SJCRH30 (cell line): ENCODE results near the gene TMEM164. TPM values are rescaled to one million over a fixed set of nuclear protein-coding genes. Genes with fewer than 3 reads are reported as not detected.
A peak's percentile ranks its signal among the peaks of the same experiment; 100 is the strongest.

Source experiments
- DNase-seq, 2 experiments: peaks; one replicate each; pipeline ENCODE4 v3.0.0-alpha.2; 2015 to 2020
- H3K27ac ChIP-seq: fragments of 250-450 bp; sonication (Bioruptor Pico); 2 replicates; pipeline ENCODE4 v1.5.1; 2020; ENCODE audit warnings: mild to moderate bottlenecking, moderate library complexity
- H3K27me3 ChIP-seq: fragments of 250-450 bp; sonication (Bioruptor Pico); 2 replicates; pipeline ENCODE4 v1.5.1; 2020; ENCODE audit warnings: mild to moderate bottlenecking, moderate library complexity
- H3K36me3 ChIP-seq: fragments of 250-450 bp; sonication (Bioruptor Pico); 2 replicates; pipeline ENCODE4 v1.5.1; 2020; ENCODE audit warnings: mild to moderate bottlenecking, moderate library complexity
- H3K4me1 ChIP-seq: fragments of 250-450 bp; sonication (Bioruptor Pico); 2 replicates; pipeline ENCODE4 v1.5.1; 2020; ENCODE audit warnings: mild to moderate bottlenecking, moderate library complexity
- H3K4me3 ChIP-seq: fragments of 250-450 bp; sonication (Bioruptor Pico); 2 replicates; pipeline ENCODE4 v1.5.1; 2020; ENCODE audit warnings: mild to moderate bottlenecking, moderate library complexity
- H3K9me3 ChIP-seq: fragments of 250-450 bp; sonication (Bioruptor Pico); replicated peaks from 2 replicates; pipeline ENCODE4 v1.5.1; 2020; ENCODE audit warnings: mild to moderate bottlenecking, moderate library complexity
- total RNA-seq: library from RNA; depleted of rRNA; stranded (reverse); fragments of >200 nt; shearing (Covaris generic); gene quantifications from 2 replicates; pipeline ENCODE4 v1.2.3, GENCODE V29; 2014

Gene TMEM164
- total RNA-seq, 1 experiment from 2014 or later: 22.8 TPM

GRCh38 chrX:110114260-110114776 lies 111.4 kb downstream of the TMEM164 start:
- H3K36me3 ChIP-seq: no peaks in the 10 kb centered on the region
- no peak overlapping the region for H3K27ac ChIP-seq
- H3K9me3 ChIP-seq: no peaks in the 10 kb centered on the region

GRCh38 chrX:110116066-110116980 lies 113.4 kb downstream of the TMEM164 start:
- Histone ChIP-seq H3K4me3 (no peak overlapping the region), H3K9me3 (no peaks in the 10 kb centered on the region), H3K36me3 (no peaks in the 10 kb centered on the region), H3K27ac (no peak overlapping the region), H3K4me1 (no peaks in the 10 kb centered on the region), H3K27me3 (no peaks in the 10 kb centered on the region)
- no peak for DNase-seq

More at GRCh38 chrX:110114260-110114776, 111.4 kb downstream of the TMEM164 start:
- DNase-seq: no peak
- Histone ChIP-seq H3K27me3 (no peaks in the 10 kb centered on the region), H3K4me3 (no peak overlapping the region), H3K4me1 (no peaks in the 10 kb centered on the region)

GRCh38 chrX:110118530-110118929 lies 115.6 kb downstream of the TMEM164 start:
- H3K4me1 ChIP-seq: no peaks in the 10 kb centered on the region
- H3K36me3 ChIP-seq: no peaks in the 10 kb centered on the region
- H3K27ac ChIP-seq: no peak overlapping the region
- no peaks in the 10 kb centered on the region for H3K27me3 ChIP-seq
- H3K9me3 ChIP-seq: no peaks in the 10 kb centered on the region
- no peak overlapping the region for H3K4me3 ChIP-seq
- DNase-seq: no peak

- Histone ChIP-seq H3K4me3 (no peak overlapping the region), H3K9me3 (no peaks in the 10 kb centered on the region), H3K36me3 (no peaks in the 10 kb centered on the region), H3K27ac (no peak overlapping the region), H3K4me1 (no peaks in the 10 kb centered on the region), H3K27me3 (no peaks in the 10 kb centered on the region)
- no peak for DNase-seq
Observed at GRCh38 chrX:110119480-110119879, 116.6 kb downstream of the TMEM164 start.

- Histone ChIP-seq H3K9me3 (no peaks in the 10 kb centered on the region), H3K27me3 (no peaks in the 10 kb centered on the region), H3K27ac (no peak overlapping the region), H3K4me1 (no peaks in the 10 kb centered on the region), H3K4me3 (no peak overlapping the region), H3K36me3 (no peaks in the 10 kb centered on the region)
- no peak for DNase-seq
Observed at GRCh38 chrX:110120025-110120424, 117.1 kb downstream of the TMEM164 start.

GRCh38 chrX:110123331-110123782 lies 120.4 kb downstream of the TMEM164 start:
- Histone ChIP-seq H3K4me1 (no peaks in the 10 kb centered on the region), H3K36me3 (no peaks in the 10 kb centered on the region), H3K27ac (no peak overlapping the region), H3K4me3 (no peak overlapping the region), H3K27me3 (no peaks in the 10 kb centered on the region), H3K9me3 (no peaks in the 10 kb centered on the region)
- peak in 1 of 2 experiments; percentile 1 for DNase-seq

- Histone ChIP-seq H3K4me1 (no peaks in the 10 kb centered on the region), H3K9me3 (no peaks in the 10 kb centered on the region), H3K4me3 (no peak overlapping the region), H3K27me3 (no peaks in the 10 kb centered on the region), H3K27ac (no peak overlapping the region), H3K36me3 (no peaks in the 10 kb centered on the region)
- peak in 1 of 2 experiments; percentile 6 for DNase-seq
Observed at GRCh38 chrX:110125446-110126162, 122.7 kb downstream of the TMEM164 start.

GRCh38 chrX:110131031-110131430 lies 128.1 kb downstream of the TMEM164 start:
- Histone ChIP-seq H3K4me3 (no peak overlapping the region), H3K36me3 (no peaks in the 10 kb centered on the region), H3K4me1 (no peaks in the 10 kb centered on the region), H3K27ac (no peak overlapping the region), H3K9me3 (no peaks in the 10 kb centered on the region), H3K27me3 (no peaks in the 10 kb centered on the region)
- no peak for DNase-seq

- DNase-seq: no peak
Observed at GRCh38 chrX:110132450-110133114, 129.7 kb downstream of the TMEM164 start.

GRCh38 chrX:110133735-110134370 lies 130.9 kb downstream of the TMEM164 start:
- H3K4me1 ChIP-seq: no peaks in the 10 kb centered on the region
- DNase-seq: no peak
- no peaks in the 10 kb centered on the region for H3K9me3 ChIP-seq
- H3K27me3 ChIP-seq: no peaks in the 10 kb centered on the region
- H3K36me3 ChIP-seq: no peaks in the 10 kb centered on the region
- H3K4me3 ChIP-seq: no peak overlapping the region
- H3K27ac ChIP-seq: no peak overlapping the region

More at GRCh38 chrX:110132450-110133114, 129.7 kb downstream of the TMEM164 start:
- Histone ChIP-seq H3K4me1 (no peaks in the 10 kb centered on the region), H3K9me3 (no peaks in the 10 kb centered on the region), H3K27me3 (no peaks in the 10 kb centered on the region), H3K36me3 (no peaks in the 10 kb centered on the region), H3K27ac (no peak overlapping the region), H3K4me3 (no peak overlapping the region)

- Histone ChIP-seq H3K4me3 (no peak overlapping the region), H3K36me3 (no peaks in the 10 kb centered on the region), H3K27me3 (no peaks in the 10 kb centered on the region), H3K9me3 (no peaks in the 10 kb centered on the region), H3K4me1 (no peaks in the 10 kb centered on the region), H3K27ac (no peak overlapping the region)
- DNase-seq: no peak
Observed at GRCh38 chrX:110135618-110136017, 132.7 kb downstream of the TMEM164 start.

- Histone ChIP-seq H3K27ac (no peak overlapping the region), H3K4me3 (no peak overlapping the region), H3K4me1 (no peaks in the 10 kb centered on the region), H3K9me3 (no peaks in the 10 kb centered on the region), H3K27me3 (no peaks in the 10 kb centered on the region), H3K36me3 (no peaks in the 10 kb centered on the region)
- no peak for DNase-seq
Observed at GRCh38 chrX:110136136-110136535, 133.2 kb downstream of the TMEM164 start.

GRCh38 chrX:110138557-110138956 lies 135.6 kb downstream of the TMEM164 start:
- Histone ChIP-seq H3K27me3 (no peaks in the 10 kb centered on the region), H3K27ac (no peak overlapping the region), H3K9me3 (no peaks in the 10 kb centered on the region), H3K4me3 (no peak overlapping the region), H3K36me3 (no peaks in the 10 kb centered on the region), H3K4me1 (no peaks in the 10 kb centered on the region)
- DNase-seq: no peak

- no peaks in the 10 kb centered on the region for H3K9me3 ChIP-seq
- no peak overlapping the region for H3K4me3 ChIP-seq
- no peak for DNase-seq
- no peaks in the 10 kb centered on the region for H3K36me3 ChIP-seq
- H3K27me3 ChIP-seq: no peaks in the 10 kb centered on the region
- H3K4me1 ChIP-seq: no peaks in the 10 kb centered on the region
- no peak overlapping the region for H3K27ac ChIP-seq
Observed at GRCh38 chrX:110139172-110139571, 136.3 kb downstream of the TMEM164 start.
